GM23248 (cell line): ENCODE results near the gene P2RY1.

Experiments
- EZH2 ChIP-seq: fragments of 200-600 bp; sonication (generic); IDR thresholded peaks from 2 replicates; pipeline ENCODE4 v1.6.1; 2018; ENCODE audit warnings: antibody characterized with exemption, mild to moderate bottlenecking; ENCODE audit not compliant: insufficient read depth, poor library complexity, severe bottlenecking
- EZH2phosphoT487 ChIP-seq: fragments of 200-600 bp; sonication (generic); IDR thresholded peaks from 2 replicates; pipeline ENCODE4 v1.6.1; 2018; ENCODE audit warnings: antibody characterized with exemption, moderate library complexity, mild to moderate bottlenecking, low read depth; ENCODE audit not compliant: insufficient read depth

DNA sequence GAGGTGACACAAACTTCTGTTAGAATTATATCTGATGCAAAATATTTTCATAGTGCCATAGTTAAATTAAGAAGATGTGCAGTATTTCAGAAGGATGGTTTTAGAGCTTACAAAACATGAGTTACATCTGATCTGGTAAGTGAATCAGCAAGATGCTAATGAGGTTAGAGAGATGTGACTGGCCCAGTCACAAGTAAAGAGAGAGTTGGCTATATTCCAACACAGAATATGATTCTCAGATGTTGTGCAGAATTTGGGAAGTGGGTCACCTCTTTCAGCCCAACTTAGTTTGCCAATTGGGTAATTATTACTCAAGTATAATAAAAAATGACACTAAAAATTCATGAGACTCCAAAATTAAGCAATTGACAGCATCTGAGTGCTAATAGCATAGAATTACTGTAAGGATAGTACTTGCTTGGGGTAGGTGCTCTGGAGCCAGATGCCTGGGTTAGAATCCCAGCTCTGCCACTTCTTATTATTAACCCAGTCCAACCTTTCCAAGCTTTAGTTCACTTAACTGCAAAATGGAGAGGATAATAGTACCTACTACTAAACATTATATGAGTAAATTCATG is 30.8 kb downstream of the P2RY1 start:
- TF ChIP-seq EZH2 (no peak), EZH2phosphoT487 (no peak)
